GM21381 (cell line): Measurements from ENCODE around the gene OPCML.
"Not testable (repeated sequence)": the region's sequence is repeated elsewhere in the genome, so short reads cannot be mapped to it uniquely, and the experiment has no call there.

Experiments
- ATAC-seq: cut with Tn5 transposase; IDR thresholded peaks from one replicate; pipeline ENCODE4 v1.9.1; 2021; ENCODE audit warnings: mild to moderate bottlenecking, moderate library complexity; ENCODE audit not compliant: unreplicated experiment

The OPCML gene

GRCh38 chr11:132429685-132430084 lies 1102.6 kb downstream of the OPCML start:
- no peak for ATAC-seq

DNA sequence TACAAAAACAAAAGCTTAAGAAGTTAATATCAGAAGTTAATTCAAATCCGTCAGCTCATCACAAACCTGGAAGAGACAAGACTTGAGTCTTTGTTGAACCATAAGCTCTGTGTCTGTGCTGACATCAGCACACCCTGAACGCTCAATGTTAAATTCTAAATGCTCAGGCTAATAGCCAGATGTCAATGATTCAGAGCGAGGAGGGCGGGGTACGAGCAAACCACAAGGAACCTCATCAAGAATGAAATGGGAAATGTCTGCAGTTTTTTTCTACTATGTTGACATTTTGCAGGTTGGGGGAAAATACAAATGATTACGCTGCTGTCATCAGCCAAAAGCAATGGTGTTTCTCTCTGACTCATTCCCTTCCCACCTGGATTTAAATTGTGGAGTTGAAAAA lies 1104.7 kb downstream of the OPCML start:
- ATAC-seq, result no peak

DNA sequence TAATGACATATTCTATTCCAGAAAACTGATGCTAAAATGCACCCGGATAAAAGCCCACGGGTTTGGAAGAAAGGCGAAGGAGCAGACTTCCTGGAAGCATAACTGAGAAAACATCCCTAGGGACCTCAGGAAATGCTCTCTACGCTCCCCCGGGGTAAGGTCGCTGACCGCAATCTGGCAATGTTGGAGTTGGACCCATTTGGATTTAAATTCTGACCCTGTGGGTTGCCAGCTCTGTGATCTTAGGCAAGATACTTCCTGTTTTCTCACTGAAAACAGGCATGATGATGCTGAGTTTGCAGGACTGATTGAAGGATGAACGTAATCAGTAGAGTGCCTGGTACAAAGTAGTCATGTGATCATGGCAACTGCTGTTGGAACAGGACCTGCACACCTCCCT lies 1107.9 kb downstream of the OPCML start:
- no peak for ATAC-seq

DNA sequence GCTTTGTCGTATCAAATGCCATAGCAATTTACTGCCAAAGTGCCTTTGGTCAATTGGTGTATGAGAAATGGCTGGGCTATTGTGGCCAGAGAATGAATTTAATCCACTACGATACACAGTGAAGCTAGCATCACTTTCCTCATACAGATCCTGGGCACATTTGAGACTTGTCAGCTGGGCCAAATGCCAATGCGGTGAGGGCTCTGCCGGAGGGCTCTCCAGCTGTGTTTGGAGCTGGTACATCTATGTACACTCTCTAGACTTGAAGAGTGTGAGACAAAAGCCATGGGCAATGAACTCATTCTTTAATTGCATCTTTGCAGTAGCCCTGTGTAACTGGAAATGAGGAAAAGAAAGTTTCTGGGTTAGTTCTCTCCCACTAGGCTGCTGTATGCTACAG lies 1109.0 kb downstream of the OPCML start:
- ATAC-seq, result no peak

GRCh38 chr11:132422722-132423121 lies 1109.6 kb downstream of the OPCML start:
- ATAC-seq, result no peak

- no peak for ATAC-seq
These were observed 1110.7 kb downstream of the OPCML start for GRCh38 chr11:132421555-132421954.

GRCh38 chr11:132414451-132414850 lies 1117.8 kb downstream of the OPCML start:
- ATAC-seq, result no peak

DNA sequence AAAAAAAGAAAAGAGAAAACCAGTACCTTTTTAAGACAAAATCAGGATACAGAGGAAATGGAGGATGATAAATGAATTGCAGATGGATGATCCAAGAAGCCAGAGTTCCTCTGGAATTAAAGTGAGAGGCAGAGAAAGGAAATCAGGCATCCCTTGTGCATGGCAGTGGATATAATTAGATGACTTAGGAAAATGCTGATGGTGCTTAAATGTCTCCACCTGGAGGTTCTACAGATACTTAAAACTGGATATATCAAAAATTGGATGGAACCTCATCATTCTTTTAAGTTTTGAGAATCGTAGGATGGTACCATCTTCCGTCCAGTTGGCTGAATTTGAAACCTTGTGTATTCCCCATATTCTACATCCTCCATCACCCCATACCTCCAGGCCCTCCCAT lies 1121.9 kb downstream of the OPCML start:
- ATAC-seq, result no peak

DNA sequence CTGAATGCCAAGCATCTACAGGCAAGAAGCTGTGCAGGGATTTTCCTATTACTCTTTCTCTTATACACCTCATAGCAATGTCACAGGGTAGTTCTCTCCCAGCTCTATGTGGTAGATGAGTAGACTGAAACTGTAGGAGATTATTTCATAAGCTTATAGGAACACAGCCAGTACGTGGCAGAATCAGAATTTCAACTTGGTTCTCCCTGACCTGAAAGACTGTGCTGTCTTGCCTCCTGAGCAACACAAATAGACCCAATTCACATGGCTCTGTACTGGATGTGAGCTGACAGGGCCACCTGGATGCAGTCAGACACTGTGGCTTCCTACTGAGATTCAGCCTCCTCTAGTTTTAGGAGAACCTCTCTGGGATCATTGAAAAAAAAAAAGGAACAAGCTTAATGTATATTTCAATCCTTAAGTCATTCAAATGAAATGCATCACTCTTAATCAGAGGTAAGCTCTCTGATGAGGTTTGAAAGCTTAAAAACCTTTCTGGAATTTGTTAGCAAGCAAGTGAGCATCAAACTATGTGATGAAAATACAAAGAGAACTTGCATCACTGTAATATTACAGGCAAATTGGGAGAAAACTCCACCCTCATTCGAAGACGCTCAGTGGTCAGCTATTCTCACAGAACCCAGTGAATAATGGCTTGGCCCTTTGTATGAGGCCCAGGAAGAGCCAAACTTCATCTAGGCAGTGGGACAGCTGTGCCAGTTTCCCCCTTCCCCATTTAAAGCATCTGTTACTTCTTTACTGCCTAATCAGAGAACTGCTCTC lies 1122.5 kb downstream of the OPCML start:
- ATAC-seq, result no peak

DNA sequence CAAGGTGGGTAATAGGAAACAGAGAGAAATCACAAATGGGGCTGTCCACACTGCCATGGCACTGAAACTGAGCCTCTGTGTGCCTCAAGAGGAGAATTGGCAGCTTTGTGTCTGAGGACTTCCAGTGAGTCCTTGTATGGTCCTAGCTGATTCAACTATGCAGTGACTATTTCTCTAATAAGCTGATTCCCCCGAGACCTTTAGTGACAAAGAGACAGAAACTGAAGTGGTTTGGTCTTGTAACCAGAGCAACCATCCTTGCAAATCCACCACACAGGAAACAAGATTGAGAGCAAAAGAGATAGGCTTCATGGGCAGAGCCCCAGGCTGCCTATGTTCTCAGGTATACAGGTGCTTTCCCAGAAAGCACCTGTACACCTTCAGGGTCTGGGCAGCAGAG lies 1123.4 kb downstream of the OPCML start:
- no peak for ATAC-seq

DNA sequence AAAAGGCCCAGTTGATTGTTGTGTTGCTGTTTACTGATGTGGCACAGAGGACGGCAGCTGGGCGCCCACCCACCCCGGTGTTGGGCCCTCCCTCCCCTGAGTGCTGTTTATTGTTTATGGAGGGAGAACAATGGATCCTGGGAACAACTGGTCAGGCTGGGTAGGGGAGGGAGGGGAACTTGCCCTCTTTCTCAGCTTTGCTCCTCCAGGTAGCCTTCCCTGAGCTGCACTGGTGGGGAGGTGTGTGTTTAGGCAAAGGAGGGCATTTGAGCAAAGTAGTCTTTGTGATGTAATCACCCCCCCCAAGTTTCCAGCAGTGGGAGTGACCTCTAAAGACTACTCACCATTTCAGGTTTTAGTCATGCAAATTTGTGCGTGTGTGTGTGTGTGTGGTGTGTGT lies 1126.6 kb downstream of the OPCML start:
- no peak for ATAC-seq

DNA sequence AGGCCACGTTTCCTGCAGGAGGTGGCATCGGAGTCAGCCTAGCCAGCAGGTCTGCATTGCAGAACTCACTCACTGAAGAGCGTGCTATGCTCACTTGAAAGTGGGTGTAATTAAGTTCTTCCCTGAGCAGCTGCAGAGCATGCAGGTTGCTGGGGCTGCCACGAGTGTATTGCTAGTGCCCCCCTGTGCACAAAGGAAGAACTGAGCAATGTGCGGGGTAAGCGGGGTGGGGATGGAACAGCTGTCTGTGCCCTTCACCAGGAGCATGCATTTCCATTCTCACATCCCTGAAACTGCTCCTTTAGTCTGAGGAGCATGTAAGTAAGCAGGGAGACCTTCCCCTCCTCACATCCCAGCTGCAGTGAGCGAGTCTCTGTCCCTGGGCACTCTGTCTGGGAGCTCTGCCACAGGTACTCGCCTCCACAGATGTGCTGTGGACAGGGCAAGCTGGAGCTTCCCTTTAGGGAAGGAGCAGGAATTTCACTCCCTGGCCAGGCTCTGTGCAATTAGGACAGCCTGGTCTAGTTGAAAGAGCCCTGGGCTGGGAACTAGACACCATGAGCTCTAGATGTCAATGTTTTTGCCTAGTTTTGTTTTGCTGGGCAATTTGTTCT lies 1130.1 kb downstream of the OPCML start:
- ATAC-seq, result no peak

GRCh38 chr11:132396318-132396717 lies 1136.0 kb downstream of the OPCML start:
- ATAC-seq, result no peak

GRCh38 chr11:132395434-132395833 lies 1136.9 kb downstream of the OPCML start:
- no peak for ATAC-seq

GRCh38 chr11:132379540-132379939 lies 1152.8 kb downstream of the OPCML start:
- ATAC-seq, result no peak

DNA sequence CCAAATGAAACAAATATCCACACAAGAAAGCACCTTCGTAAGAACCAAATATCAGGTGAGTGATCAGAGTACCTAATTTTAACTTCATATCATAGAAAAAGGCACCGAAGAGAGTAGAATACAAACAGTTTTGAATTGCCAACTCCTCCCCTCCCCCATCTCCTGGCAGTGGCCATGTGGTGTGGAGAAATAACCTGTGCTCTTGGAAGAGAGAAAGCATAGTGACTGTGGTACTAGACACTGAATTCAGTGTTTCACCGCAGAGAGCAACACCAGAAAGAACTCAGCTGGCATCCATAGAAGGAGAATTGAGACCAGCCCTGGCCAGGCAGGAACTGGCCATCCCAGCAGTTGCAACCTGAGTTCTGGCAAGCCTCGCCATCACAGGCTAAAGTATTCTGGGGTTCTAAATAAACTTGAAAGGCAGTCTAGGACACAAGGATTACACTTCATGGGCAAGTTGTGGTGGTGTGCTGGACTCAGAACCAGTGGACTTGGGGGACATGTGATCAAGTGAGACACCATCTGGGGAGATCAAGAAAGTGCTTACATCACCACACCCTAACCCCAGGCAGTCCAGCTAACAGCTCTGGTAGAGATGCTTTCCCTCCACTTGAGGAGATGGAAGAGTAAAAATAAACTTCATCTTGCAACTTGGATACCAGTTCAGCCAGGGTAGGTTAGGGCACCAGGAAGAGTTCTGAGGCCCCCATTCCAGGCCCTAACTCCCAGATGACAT lies 1158.7 kb downstream of the OPCML start:
- ATAC-seq, result no peak

GRCh38 chr11:132370114-132370513 lies 1162.2 kb downstream of the OPCML start:
- ATAC-seq, result not testable (repeated sequence)

DNA sequence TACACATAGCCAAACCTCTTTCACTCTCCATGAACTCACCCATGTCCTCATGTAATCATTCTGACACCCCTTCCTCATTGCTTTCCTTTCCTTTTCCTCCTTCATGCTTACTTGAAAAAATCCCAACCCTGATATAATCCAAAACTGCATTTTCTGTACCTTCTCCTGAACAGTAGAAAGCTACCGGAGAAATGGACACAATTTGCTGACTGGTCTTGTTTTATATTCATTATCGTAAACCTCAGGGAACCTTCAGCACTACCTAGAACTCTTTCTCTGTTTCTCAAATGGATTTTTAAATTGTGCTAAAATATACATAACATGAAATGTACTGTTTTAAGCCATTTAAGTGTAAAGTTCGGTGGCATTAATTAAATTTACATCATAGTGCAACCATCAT lies 1165.0 kb downstream of the OPCML start:
- no peak for ATAC-seq

DNA sequence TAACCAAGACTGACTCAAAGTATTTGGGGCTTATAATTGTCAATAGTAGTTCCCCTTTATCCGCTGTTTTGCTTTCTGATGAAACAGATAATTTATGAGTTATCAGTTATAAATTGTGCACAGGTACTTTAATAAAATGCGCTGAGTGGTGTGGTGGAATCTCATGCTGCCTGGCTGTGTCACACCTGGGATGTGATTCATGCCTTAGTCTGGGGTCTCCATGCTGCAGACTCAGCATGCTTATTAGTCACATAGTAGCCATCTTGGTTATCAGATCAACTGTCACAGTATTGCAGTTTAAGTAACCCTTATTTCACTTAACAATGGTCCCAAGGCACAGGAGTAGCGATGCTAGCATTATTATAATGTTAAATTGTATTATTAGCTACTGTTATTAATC lies 1166.7 kb downstream of the OPCML start:
- no peak for ATAC-seq
